GM19193 (cell line): Measurements from ENCODE around the gene CDKN1C.

Experiments
- POLR2A ChIP-seq: IDR thresholded peaks from 4 replicates; pipeline ENCODE4 v1.6.1; 2011; ENCODE audit not compliant: insufficient read depth, insufficient read length; ENCODE audit errors: extremely low read depth

Gene CDKN1C

GRCh38 chr11:2860636-2861035, 24.9 kb downstream of the CDKN1C start:
- no peak for TF ChIP-seq POLR2A

- no peak for TF ChIP-seq POLR2A
Measured at GRCh38 chr11:2859699-2860037, 25.9 kb downstream of the CDKN1C start.

GRCh38 chr11:2858995-2859698, 26.4 kb downstream of the CDKN1C start:
- no peak for TF ChIP-seq POLR2A

- TF ChIP-seq POLR2A = no peak
Measured at GRCh38 chr11:2857918-2858317, 27.7 kb downstream of the CDKN1C start.

GRCh38 chr11:2857276-2857675, 28.3 kb downstream of the CDKN1C start:
- no peak for TF ChIP-seq POLR2A

GRCh38 chr11:2855162-2855561, 30.4 kb downstream of the CDKN1C start:
- no peak for TF ChIP-seq POLR2A

- no peak for TF ChIP-seq POLR2A
Measured at GRCh38 chr11:2853997-2854560, 31.5 kb downstream of the CDKN1C start.

GRCh38 chr11:2853401-2853800, 32.2 kb downstream of the CDKN1C start:
- TF ChIP-seq POLR2A = no peak

GRCh38 chr11:2849994-2850770, 35.4 kb downstream of the CDKN1C start:
- no peak for TF ChIP-seq POLR2A

GRCh38 chr11:2848497-2848896, 37.1 kb downstream of the CDKN1C start:
- TF ChIP-seq POLR2A = no peak

- no peak for TF ChIP-seq POLR2A
Measured at GRCh38 chr11:2847561-2847960, 38.0 kb downstream of the CDKN1C start.

- no peak for TF ChIP-seq POLR2A
Measured at GRCh38 chr11:2846470-2846869, 39.1 kb downstream of the CDKN1C start.

- no peak for TF ChIP-seq POLR2A
Measured at GRCh38 chr11:2846056-2846455, 39.5 kb downstream of the CDKN1C start.

GRCh38 chr11:2844996-2845395, 40.6 kb downstream of the CDKN1C start:
- no peak for TF ChIP-seq POLR2A

- no peak for TF ChIP-seq POLR2A
Measured at GRCh38 chr11:2844116-2844842, 41.3 kb downstream of the CDKN1C start.

GRCh38 chr11:2843551-2843950, 42.0 kb downstream of the CDKN1C start:
- TF ChIP-seq POLR2A = no peak

GRCh38 chr11:2842876-2843275, 42.7 kb downstream of the CDKN1C start:
- no peak for TF ChIP-seq POLR2A
